Endometrium (tissue), 2 donors: ENCODE data around the gene GUK1.
"Not testable (repeated sequence)": the region's sequence is repeated elsewhere in the genome, so short reads cannot be mapped to it uniquely, and the experiment has no call there.

Experiments
- FAIRE-seq: peaks from 2 replicates; lab custom pipeline; 2012; peaks lifted over from hg19 to GRCh38; lab: Jason Lieb, UNC
- donor health status: control.
- donor health status: control.

Gene GUK1

DNA sequence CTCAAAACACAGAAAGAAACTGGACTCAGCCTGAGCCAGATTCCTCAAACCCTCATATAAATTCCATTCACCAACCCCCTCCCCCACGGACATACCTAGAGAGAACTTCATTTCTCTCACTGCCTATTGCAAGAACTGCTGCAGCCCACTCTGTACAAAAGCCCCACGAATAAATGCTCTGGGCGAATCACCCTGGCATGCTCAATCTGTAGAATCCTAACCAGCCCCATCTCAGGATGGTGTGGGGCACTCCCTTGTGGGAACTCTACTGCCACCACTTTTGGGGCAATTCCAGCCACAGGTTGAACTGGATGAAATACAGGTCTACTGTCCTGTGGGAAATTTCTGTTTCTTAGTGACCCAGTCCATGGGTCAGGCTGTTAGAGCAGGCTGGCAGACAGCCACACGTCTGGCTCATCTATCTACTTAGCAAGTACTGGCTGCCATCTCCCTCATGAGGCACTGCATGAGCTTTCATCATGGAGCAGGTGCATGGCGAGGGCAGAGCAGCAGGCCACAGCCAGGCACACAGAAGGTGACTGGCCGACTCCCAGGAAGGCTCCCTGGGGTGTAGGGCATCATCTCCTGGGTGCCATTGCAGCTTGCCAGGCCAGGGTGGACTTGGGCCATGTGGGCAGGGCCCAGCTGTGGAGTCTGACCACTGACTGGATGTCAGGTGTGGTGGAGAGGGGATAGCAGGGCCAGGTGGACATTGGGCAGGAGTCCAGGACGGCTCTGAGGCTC, 35.4 kb upstream of the GUK1 start:
- FAIRE-seq = no peak

DNA sequence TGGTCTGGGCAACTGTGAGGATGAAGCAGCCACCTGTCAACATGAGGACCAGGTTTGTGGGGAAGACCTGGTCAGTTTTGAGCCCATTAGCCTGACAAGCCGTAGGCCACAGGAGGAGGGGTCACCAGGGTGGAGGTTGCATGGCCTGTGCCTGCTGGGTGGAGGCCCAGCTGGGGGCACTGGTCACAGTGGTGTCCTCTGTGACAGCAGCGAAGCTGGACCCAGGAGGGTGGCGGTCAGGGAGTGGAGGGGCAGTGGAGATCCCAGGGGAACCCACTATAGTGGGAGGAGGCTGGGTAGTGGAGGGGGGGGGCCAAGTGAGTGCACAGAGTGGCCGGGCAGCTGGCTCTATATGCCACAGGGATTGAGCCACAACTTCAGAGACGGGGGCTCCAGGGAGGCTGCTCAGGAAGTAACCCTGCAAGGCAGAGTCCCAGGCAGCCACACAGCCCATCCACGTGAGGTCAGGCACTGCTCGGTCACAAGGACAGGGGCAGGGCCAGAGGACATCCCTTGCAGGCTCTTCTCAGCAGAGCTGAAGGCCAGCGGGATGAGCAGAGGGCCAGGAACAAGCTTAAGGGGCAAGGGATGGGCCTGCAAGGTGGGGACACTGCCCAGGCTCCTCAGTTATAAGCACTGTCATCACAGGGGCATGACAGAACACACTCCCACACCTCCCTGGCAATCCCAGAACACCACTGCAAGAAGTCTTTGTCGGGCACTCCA, 34.6 kb upstream of the GUK1 start:
- FAIRE-seq = no peak

GRCh38 chr1:228105996-228106799, 33.9 kb upstream of the GUK1 start:
- FAIRE-seq = no peak

GRCh38 chr1:228106800-228107054, 33.4 kb upstream of the GUK1 start:
- no peak for FAIRE-seq

- FAIRE-seq = no peak
Measured at GRCh38 chr1:228107636-228108035, 32.4 kb upstream of the GUK1 start.

DNA sequence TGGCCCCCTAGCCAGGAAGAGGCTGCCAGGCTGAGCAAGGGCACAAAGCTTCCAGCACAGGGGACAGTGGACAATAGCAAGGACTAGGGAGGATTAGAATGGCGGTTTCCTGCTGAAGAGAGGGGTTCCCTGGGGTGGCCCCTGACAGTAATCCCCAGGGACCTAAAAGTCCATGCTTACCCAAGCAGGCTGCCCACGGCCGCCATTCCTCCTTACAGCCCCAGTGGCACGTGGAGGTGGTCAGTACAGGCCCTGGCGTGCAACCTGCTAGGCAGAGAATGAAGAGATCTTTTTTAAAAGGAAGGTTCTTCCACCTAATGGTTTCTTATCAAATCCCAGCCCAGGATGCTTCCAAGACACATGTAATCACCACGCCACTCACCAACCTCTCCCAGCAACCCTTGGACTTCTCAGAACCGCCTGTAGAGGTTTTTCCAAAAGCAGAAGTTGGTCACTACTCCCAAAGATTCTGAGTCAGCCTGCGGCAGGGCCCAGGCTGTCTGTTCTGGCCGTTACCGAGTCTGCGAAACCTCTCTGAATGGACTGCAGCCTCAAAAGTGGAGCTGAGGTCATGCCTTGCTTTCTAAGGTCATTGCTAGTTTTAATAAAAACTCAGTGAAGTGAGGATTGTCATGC, 31.9 kb upstream of the GUK1 start:
- FAIRE-seq = no peak

DNA sequence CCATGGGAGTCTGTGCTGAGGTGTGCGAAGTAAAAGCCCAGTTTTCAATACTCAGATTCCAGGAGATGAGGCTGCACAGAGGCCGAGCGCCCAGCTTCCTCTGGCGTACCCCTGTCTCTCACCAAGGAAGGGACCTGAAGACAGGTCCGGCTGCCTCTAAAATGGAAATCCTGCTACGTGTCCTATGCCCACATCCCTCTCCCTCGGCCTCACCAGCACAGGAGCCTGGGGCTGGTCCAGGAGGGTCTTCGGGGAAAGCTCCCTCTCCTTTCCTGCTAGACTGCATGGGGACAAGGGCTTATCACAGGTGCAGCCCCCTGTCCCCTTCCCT, 31.4 kb upstream of the GUK1 start:
- FAIRE-seq = no peak

DNA sequence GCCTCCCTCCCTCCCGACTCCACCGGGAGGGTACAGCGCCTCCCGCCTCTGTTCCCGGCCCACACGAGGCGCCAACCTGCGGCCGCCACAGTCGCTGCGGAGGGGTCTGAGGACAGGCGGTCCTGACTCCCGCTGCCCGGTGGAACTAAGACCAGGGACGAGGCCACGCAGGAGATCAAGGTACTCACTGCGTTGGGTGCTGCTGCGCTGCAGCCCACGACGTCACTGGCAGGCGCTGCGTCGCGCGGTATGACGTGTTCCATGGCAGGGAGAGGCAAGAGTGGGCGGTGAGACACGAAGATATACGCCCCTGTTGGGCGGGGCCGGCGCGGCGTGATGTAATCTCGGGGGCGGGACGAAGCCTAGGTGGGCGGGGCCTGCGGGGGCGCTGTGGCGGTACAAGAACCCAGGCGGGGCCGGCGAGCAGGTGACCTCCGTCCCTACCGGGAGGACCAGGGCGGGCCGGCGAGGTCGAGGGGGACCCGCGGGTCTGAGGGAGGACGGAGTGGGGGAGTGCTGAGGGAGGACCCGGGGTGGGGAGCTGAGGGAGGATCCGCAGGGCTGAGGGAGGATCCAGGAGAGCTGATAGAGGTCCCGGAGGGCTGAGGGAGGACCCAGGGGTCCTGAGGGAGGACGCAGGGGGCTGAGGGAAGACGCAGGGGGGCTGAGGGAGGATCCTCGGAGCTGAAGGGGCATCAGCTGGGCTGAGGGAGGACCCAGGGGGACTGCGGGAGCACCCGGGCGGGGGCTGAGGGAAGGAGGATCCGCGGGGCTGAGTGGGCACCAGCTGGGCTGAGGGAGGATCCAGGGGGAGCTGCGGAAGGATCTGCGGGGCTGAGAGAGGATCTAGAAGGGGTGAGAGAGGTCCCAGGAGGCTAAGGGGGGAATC, 30.8 kb upstream of the GUK1 start, which contains the start of gene MRPL55:
Gene MRPL55, minus strand, starts transcription at position 227 of the 889 bp plus-strand sequence. CDS start 1,039 bp downstream, outside the sequence.
- FAIRE-seq = no peak

DNA sequence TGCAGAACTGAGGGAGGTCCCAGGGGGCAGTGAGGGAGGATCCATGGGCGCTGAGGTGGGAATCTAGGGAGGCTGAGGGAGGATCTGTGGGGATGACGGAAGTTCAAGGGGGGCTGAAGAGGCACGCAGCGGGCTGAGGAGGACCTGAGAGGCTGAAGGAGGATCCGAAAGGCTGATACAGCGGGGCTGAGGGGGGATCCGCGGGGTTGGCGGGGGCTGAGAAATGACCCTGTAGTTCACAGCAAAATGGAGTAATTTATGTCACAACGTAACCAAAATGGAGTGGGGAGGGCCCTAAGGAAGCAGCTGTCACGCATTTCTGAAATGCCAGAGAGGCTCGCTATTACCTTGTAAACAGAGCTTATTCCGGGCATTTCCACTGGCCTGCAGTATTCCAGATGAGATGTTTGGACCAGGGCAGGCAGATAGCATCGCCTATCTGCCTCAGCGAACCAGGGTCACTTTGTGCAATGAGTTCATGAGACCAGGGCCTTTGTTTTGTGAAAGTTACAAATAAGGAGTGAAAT, 30.1 kb upstream of the GUK1 start:
- FAIRE-seq = no peak

GRCh38 chr1:228110556-228110955, 29.5 kb upstream of the GUK1 start:
- no peak for FAIRE-seq

- FAIRE-seq = not testable (repeated sequence)
Measured at GRCh38 chr1:228111315-228111714, 28.8 kb upstream of the GUK1 start.

DNA sequence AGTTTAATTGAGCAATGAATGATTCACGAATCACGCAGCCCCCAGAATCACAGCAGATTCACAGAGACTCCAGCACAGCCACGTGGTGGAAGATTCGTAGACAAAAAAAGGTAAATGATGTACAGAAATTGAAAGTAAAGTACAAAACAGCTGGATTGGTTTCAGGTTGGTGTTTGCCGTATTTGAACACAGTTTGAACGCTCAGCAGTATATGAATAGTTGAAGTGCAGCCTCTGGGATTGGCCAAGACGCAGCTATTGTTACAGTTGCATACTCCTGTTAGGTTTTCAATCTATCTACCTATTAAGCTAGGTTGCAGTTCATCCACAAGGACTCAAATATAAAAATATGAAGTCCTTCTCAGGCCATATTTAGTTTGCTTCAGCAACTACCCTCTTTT, 27.9 kb upstream of the GUK1 start:
- FAIRE-seq = no peak

DNA sequence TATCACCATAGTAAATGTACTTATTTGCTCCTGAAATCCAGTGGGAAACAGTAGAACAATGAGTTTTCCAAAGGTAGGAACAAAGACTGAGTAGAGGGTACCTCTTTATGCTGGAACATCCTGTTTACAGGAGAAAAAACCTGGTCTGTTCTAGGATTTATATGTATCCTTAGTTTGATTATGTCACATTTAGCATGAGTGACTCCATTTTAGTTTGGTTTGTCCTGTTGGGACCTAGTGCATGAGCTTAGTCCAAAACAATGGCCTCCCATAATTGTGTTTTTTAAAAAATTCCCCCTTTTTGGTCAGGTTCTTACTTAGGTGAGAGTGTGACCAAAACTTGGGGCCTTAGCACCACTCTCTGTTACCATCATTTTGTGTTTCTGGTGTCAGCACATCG, 27.5 kb upstream of the GUK1 start:
- no peak for FAIRE-seq

GRCh38 chr1:228114827-228115226, 25.3 kb upstream of the GUK1 start:
- FAIRE-seq = no peak

DNA sequence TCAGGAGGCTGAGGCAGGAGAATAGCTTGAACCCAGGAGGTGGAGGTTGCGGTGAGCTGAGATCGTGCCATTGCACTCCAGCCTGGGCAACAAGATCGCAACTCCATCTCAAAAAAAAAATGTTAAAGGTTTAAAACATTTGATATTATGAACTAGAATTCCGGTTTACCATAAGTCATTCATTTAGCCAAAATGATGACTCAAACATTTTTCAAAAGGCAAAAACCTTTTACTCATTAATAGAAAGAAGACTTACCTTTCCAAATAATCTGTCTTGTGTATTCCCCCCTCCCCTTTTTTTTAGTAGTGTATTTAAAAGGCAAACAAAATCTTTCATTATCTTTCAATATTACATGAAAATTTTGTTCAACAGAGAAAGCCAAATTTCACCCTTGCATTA, 22.7 kb upstream of the GUK1 start:
- FAIRE-seq = no peak

- FAIRE-seq = no peak
Measured at GRCh38 chr1:228118040-228118439, 22.0 kb upstream of the GUK1 start.

GRCh38 chr1:228120351-228120750, 19.7 kb upstream of the GUK1 start:
- FAIRE-seq = no peak

GRCh38 chr1:228120857-228121489, 19.1 kb upstream of the GUK1 start:
- no peak for FAIRE-seq

DNA sequence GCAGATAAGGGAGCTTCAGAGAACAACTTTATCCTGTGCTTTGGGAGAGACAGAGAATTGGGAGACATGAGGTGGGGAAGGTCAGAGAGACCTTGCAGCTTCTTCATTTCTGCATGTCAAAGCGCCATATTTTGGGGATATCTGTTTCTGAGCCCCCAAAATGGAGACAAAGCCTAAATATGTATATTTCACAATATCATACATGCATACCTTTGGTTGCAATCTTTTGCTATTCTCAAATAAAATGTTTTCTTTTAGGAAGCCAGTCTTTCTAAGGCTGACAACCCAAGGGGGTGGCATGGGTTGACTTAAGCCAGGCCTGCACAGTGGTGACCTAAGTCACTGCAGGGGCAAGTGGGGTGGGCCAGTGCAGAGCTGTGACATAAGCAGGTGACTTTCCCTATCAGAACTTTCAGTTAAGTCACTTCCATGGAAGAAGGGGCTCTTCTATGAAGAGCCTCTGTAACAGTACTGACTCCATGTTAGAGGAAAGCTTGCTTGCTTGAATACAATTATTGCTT, 17.1 kb upstream of the GUK1 start:
- no peak for FAIRE-seq

DNA sequence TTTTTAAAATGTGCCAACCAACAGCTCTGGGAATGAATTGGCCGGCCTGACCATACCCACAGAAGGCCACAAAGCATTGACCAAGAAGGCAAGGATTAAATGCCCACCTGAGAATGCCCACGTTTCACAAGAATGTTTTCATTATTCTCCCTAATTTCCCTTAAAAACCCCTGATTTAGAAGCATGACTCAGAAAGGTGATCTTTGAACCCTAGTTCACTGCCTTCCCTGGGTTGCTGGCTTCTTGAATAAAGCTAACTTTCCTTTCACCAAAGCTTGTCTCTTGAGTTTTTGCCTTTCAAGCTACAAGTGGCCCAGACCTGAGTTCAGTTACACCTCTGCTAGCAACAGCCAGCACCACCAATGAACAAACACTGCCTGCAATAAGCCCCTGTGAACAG, 16.6 kb upstream of the GUK1 start:
- no peak for FAIRE-seq

DNA sequence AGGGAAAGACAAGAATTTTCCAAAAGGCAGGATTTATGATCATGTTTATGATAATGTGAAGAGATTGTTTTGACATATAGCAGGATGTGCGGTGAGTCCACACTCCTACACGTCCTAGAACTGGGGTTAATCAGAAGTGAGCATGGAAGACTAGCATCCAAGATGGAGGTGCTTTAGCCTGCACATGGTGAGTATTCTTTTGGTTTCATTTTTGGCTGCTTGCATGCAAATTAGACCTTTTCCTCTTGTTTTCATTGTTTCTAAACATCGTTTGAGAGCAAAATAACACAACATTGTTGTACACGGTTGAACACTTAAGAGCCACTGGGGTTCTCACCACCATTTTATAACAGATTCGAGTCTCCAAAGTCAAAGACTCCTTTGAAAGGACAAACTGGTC, 14.9 kb upstream of the GUK1 start:
- no peak for FAIRE-seq
